ENCODE results near the gene MOB4.
"Not testable (repeated sequence)": the region's sequence is repeated elsewhere in the genome, so short reads cannot be mapped to it uniquely, and the experiment has no call there.

Gene MOB4

GRCh38 chr2:197587255-197587654 is 71.4 kb downstream of the MOB4 start:
- not testable (repeated sequence) for DNase-seq (ENCODE audit: low spot score)

GRCh38 chr2:197591339-197592072 is 75.6 kb downstream of the MOB4 start:
- no peak for DNase-seq (ENCODE audit: low spot score)

- no peak for DNase-seq (ENCODE audit: low spot score)
Measured at GRCh38 chr2:197596766-197597165, 80.9 kb downstream of the MOB4 start.

- DNase-seq (ENCODE audit: low spot score): no peak
Measured at GRCh38 chr2:197597166-197597565, 81.3 kb downstream of the MOB4 start.

- DNase-seq (ENCODE audit: low spot score): no peak
Measured at GRCh38 chr2:197598450-197598849, 82.6 kb downstream of the MOB4 start.

- peak; percentile 43 for DNase-seq (ENCODE audit: low spot score)
Measured at GRCh38 chr2:197599285-197599965, 83.6 kb downstream of the MOB4 start.

- no peak for DNase-seq (ENCODE audit: low spot score)
Measured at GRCh38 chr2:197600306-197600705, 84.4 kb downstream of the MOB4 start.

- no peak for DNase-seq (ENCODE audit: low spot score)
Measured at GRCh38 chr2:197601726-197602125, 85.9 kb downstream of the MOB4 start.

Small RNA genes lying within 50 kb of the gene (small RNA-seq; reads per million reads assigned to genes)
- gene AC020550.1: 0 reads per million in 2 experiments
